Measurements from ENCODE around the gene SERGEF. TPM values are rescaled to one million over a fixed set of nuclear protein-coding genes. Genes with fewer than 3 reads are reported as not detected.

SERGEF gene
- total RNA-seq, 4 donors from 2014 or later = 11.8 to 34.7 (median 24.5) TPM

DNA sequence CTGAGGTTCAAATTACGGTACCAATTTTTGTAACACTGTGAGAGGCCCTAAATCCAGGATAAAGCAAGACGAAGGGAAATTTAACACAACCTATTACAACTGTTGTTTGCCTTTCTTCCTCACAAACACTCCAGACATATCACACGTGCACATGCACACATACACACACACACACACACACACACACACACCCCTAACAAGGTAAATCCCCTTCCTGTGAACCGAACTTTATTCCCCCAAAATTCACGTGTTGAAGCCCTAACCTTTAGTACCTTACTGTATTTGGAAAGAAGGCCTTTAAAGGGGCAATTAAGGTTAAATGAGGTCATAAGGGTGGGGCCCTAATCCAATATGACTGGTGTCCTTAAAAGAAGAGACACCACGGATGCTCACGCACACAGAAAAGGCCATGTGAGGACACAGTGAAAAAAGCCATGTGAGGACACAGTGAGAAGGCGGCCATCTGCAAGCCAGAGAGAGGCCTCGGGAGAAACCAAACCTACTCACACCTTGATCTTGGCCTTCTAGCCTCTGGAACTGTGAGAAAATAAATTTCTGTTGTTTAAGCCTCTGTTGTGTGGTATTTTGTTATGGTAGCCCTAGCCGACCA is 1.8 kb downstream of the SERGEF start:
- Histone ChIP-seq H3K4me3 (no peak overlapping the region), H3K27me3 (no peaks in the 10 kb centered on the region), H3K36me3 (peaks cover 0 to 6% of the 10 kb centered on the region in 2 donors), H3K9me3 (no peaks in the 10 kb centered on the region), H3K27ac (no peak overlapping the region), H3K4me1 (peaks cover 9 to 14% of the 10 kb centered on the region in 2 donors)
- TF ChIP-seq POLR2A (IDR thresholded peaks at IDR 0.05) = no peak
- TF ChIP-seq, protein P1, sequence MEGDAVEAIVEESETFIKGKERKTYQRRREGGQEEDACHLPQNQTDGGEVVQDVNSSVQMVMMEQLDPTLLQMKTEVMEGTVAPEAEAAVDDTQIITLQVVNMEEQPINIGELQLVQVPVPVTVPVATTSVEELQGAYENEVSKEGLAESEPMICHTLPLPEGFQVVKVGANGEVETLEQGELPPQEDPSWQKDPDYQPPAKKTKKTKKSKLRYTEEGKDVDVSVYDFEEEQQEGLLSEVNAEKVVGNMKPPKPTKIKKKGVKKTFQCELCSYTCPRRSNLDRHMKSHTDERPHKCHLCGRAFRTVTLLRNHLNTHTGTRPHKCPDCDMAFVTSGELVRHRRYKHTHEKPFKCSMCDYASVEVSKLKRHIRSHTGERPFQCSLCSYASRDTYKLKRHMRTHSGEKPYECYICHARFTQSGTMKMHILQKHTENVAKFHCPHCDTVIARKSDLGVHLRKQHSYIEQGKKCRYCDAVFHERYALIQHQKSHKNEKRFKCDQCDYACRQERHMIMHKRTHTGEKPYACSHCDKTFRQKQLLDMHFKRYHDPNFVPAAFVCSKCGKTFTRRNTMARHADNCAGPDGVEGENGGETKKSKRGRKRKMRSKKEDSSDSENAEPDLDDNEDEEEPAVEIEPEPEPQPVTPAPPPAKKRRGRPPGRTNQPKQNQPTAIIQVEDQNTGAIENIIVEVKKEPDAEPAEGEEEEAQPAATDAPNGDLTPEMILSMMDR (IDR thresholded peaks at IDR 0.05 in 4 of 5, conservative IDR thresholded peaks at IDR 0.05 in 1 of 5) = no peak
- DNase-seq (no peak), ATAC-seq (no peak)
- in situ Hi-C loops (cut with MboI; ENCODE audit: low sequenced_read_pairs in 4 of 4) (no loop called here), intact Hi-C loops (cut with DNase I; ENCODE audit: low total_unique reads) (loop anchor here (5.0 to 10.0 kb wide), 3 partner anchors 96 to 684 kb away; partner anchors contain the start of genes LDHA, SAAL1 and TMEM86A)

DNA sequence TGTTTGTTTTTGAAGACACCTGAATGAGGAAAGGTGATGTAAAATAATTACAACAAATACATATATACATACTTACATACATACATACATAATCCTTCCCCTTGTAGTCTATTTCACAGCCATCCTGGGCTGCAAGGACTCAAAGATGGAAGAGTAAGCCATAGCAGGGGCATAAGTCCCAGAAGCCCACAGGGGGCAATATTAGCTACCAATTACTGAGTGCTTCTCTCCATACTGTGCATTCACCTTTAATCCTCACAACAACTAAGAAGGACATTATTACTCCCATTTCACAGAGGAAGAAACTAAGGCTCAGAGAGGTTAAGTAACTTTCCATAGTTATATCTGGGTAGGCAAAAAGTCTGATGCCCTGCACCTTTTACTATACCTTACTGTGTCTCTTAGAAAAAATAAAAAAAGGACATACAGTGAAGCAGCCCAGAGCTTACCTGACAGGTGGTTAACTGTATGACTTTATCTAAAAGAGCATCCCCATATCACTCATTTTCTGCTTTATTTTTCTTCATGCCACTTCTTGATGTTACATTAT is 2.7 kb downstream of the SERGEF start:
- H3K27ac ChIP-seq = no peak overlapping the region
- in situ Hi-C loops (cut with MboI; ENCODE audit: low sequenced_read_pairs in 4 of 4) = no loop called here
- H3K27me3 ChIP-seq = no peaks in the 10 kb centered on the region
- ATAC-seq (no peak), DNase-seq (no peak)
- H3K4me3 ChIP-seq = no peak overlapping the region
- intact Hi-C loops (cut with DNase I; ENCODE audit: low total_unique reads) = loop anchor here (5.0 to 10.0 kb wide), 3 partner anchors 97 to 685 kb away; partner anchors contain the start of genes LDHA, SAAL1 and TMEM86A
- no peaks in the 10 kb centered on the region for H3K9me3 ChIP-seq
- H3K4me1 ChIP-seq = peaks cover 9 to 14% of the 10 kb centered on the region in 2 donors
- no peak for TF ChIP-seq POLR2A (IDR thresholded peaks at IDR 0.05)
- TF ChIP-seq, protein P1 (IDR thresholded peaks at IDR 0.05 in 4 of 5, conservative IDR thresholded peaks at IDR 0.05 in 1 of 5) = no peak
- H3K36me3 ChIP-seq = peaks cover 0 to 7% of the 10 kb centered on the region in 2 donors

DNA sequence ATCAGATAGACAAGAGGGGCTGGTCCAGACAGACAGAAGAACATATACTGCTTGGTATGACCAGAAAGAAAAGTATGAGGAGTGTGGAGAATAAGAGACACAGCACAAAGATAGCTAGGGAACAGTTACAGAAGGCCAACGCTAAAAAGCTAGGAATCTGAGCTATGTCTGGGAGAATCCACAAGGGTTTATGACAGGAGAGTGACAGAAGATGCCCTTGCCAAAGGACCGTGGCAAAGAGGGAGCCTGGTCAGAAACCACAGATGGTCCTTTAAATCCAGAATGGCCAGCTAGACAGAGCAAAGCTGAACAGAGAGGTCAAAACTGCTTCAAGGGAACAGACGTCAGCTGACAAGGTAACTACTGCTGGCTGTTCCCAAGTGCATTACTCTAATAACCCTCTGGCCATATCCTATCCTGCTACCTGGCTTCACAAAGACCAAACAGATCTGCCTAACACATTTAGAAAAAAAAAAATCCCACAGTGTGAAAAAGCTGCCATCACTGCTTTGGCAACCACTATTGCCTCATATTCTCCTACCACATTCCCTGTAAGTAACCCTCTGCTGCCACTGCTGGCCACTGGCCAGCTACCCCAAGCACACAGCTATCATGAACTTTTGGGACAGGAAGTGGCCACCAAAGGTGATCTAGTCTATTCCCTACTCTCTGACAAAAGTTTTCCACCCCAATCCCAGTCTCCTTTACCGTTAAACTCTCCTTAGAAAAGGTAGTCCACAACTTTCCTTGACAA is 7.3 kb downstream of the SERGEF start:
- H3K36me3 ChIP-seq = peaks cover 0 to 33% of the 10 kb centered on the region in 2 donors
- DNase-seq (no peak), ATAC-seq (no peak)
- no peaks in the 10 kb centered on the region for H3K27me3 ChIP-seq
- in situ Hi-C loops (cut with MboI; ENCODE audit: low sequenced_read_pairs in 4 of 4) = no loop called here
- no peak overlapping the region for H3K4me3 ChIP-seq
- TF ChIP-seq, protein P1 (IDR thresholded peaks at IDR 0.05 in 4 of 5, conservative IDR thresholded peaks at IDR 0.05 in 1 of 5) = no peak
- TF ChIP-seq POLR2A (IDR thresholded peaks at IDR 0.05) = no peak
- intact Hi-C loops (cut with DNase I; ENCODE audit: low total_unique reads) = no loop called here
- no peaks in the 10 kb centered on the region for H3K9me3 ChIP-seq
- H3K4me1 ChIP-seq = no peaks in the 10 kb centered on the region
- no peak overlapping the region for H3K27ac ChIP-seq

DNA sequence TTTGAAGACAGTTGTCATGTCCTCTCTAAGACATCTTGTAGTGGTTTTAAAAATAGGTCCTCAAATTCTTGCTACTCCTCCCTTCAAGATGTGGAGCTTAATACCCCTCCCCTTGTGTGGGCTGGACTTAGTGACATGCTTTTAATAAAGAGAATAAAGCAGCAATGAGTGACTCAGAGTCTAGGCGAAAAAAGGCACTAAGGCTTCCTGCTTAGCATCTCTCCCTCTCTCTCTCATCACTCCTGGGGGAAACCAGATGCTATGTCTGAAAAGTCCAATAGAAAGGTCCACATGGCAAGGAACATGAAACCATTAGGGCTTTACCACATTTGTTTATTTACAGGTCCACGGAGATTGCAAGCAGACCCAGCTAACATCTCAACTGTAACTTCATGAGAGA is 11.7 kb downstream of the SERGEF start:
- intact Hi-C loops (cut with DNase I; ENCODE audit: low total_unique reads) (no loop called here), in situ Hi-C loops (cut with MboI; ENCODE audit: low sequenced_read_pairs in 4 of 4) (no loop called here)
- H3K27ac ChIP-seq = no peak overlapping the region
- ATAC-seq (no peak), DNase-seq (no peak)
- no peak for TF ChIP-seq POLR2A (IDR thresholded peaks at IDR 0.05)
- TF ChIP-seq, protein P1 (IDR thresholded peaks at IDR 0.05 in 4 of 5, conservative IDR thresholded peaks at IDR 0.05 in 1 of 5) = no peak
- H3K36me3 ChIP-seq = peaks cover 0 to 53% of the 10 kb centered on the region in 2 donors
- H3K27me3 ChIP-seq = no peaks in the 10 kb centered on the region
- H3K4me3 ChIP-seq = no peak overlapping the region
- no peaks in the 10 kb centered on the region for H3K9me3 ChIP-seq
- H3K4me1 ChIP-seq = no peaks in the 10 kb centered on the region
